ENCODE data around the gene VAMP2. TPM values are rescaled to one million over a fixed set of nuclear protein-coding genes. Genes with fewer than 3 reads are reported as not detected.

The VAMP2 gene
- total and polyA plus RNA-seq, 9 of the 15 experiments (the other 6 are each of a cell fraction or from before 2014, with no cell fraction given) = 2.3 to 31.8 (median 6.0) TPM

GRCh38 chr17:8209907-8210760 is 47.4 kb upstream of the VAMP2 start, which contains the start of gene AURKB (continued):
- TF ChIP-seq ZNF431 (CRISPR knock-in tag; IDR thresholded peaks at IDR 0.05) = no peak
- no peak for TF ChIP-seq GTF3C2 (IDR thresholded peaks at IDR 0.05; ENCODE audit: borderline replicate concordance, extremely low read depth, insufficient read length)
- TF ChIP-seq ARID3B (CRISPR knock-in tag; IDR thresholded peaks at IDR 0.05; ENCODE audit: borderline replicate concordance) = no peak
- TF ChIP-seq CBFA2T3 (IDR thresholded peaks at IDR 0.05) = 0 out of 2 replicates have a peak, but pooled peaks have one; percentile 8
- peak; percentile 91 for TF ChIP-seq L3MBTL2 (IDR thresholded peaks at IDR 0.05)
- TF ChIP-seq EHMT2 (IDR thresholded peaks at IDR 0.05) = no peak
- TF ChIP-seq RBM34 (IDR thresholded peaks at IDR 0.05; ENCODE audit: borderline replicate concordance, insufficient read depth, low read length) = no peak
- no peak for TF ChIP-seq ZBTB1 (CRISPR knock-in tag; IDR thresholded peaks at IDR 0.05; ENCODE audit: borderline replicate concordance, low read depth)
- no peak for TF ChIP-seq BRF2 (IDR thresholded peaks at IDR 0.05; ENCODE audit: borderline replicate concordance, insufficient read depth, insufficient read length)
- 0 out of 2 replicates have a peak, but pooled peaks have one; percentile 5 for TF ChIP-seq USF1 (CRISPR knock-in tag; IDR thresholded peaks at IDR 0.05)
- no peak for TF ChIP-seq FIP1L1 (IDR thresholded peaks at IDR 0.05; ENCODE audit: low read depth, low read length, poor library complexity, severe bottlenecking)
- TF ChIP-seq ZNF584 (CRISPR knock-in tag; IDR thresholded peaks at IDR 0.05; ENCODE audit: low read depth) = no peak
- no peak for TF ChIP-seq NR0B1 (IDR thresholded peaks at IDR 0.05; ENCODE audit: partially characterized antibody)
- TF ChIP-seq U2AF2 (optimal IDR thresholded peaks at IDR 0.05; ENCODE audit: low read depth, low read length) = no peak
- no peak for TF ChIP-seq POU5F1 (IDR thresholded peaks at IDR 0.05; ENCODE audit: borderline replicate concordance, low read depth, low read length, partially characterized antibody)
- TF ChIP-seq GTF2E2 (tag; IDR thresholded peaks at IDR 0.05) = peak; percentile 82
